Panc1 (cell line): ENCODE results near the gene NGEF. TPM values are rescaled to one million over a fixed set of nuclear protein-coding genes. Genes with fewer than 3 reads are reported as not detected.

Experiments used
- ATAC-seq: fragments of 200-7000 bp; cut with Tn5 transposase; 2 replicates; pipeline ENCODE4 v1.9.1; 2020; ENCODE audit warnings: mild to moderate bottlenecking, moderate library complexity
- BruUV-seq: library from RNA; stranded (reverse); fragments of 400-500 nt; replicated peaks from 2 replicates; lab custom pipeline; 2021; lab: Mats Ljungman, UMichigan
- CTCF ChIA-PET: fragments of 300-600 bp; sonication (Branson Sonifier 250); formaldehyde crosslinking; loops from one replicate; lab custom pipeline; 2022; ENCODE audit warnings: antibody characterized with exemption; lab: Charles Lee
- POLR2A ChIA-PET: fragments of 300-600 bp; sonication (Branson Sonifier 250); formaldehyde crosslinking; loops from one replicate; lab custom pipeline; 2022; ENCODE audit warnings: antibody characterized with exemption; lab: Charles Lee
- DNase-seq: peaks from one replicate; pipeline ENCODE4 v3.0.0-alpha.2; 2010; ENCODE audit warnings: low read depth, low spot score
- H3K27ac ChIP-seq: 2 replicates; pipeline ENCODE4 v1.5.1; 2011; ENCODE audit warnings: mild to moderate bottlenecking, low read length, inconsistent platforms
- H3K27me3 ChIP-seq: fragments of 200-500 bp; sonication (Bioruptor generic); 2 replicates; pipeline ENCODE4 v1.6.0; 2014; ENCODE audit warnings: low read length, inconsistent platforms; ENCODE audit not compliant: control insufficient read depth, insufficient read depth
- H3K36me3 ChIP-seq: fragments of 200-500 bp; sonication (Bioruptor generic); 2 replicates; pipeline ENCODE4 v1.5.1; 2014; ENCODE audit warnings: inconsistent platforms, mild to moderate bottlenecking, low read length, moderate library complexity; ENCODE audit not compliant: control insufficient read depth, insufficient read depth
- H3K4me1 ChIP-seq: 2 replicates; pipeline ENCODE4 v1.5.1; 2011; ENCODE audit warnings: inconsistent platforms, mild to moderate bottlenecking, low read length, moderate library complexity; ENCODE audit not compliant: control insufficient read depth, insufficient read depth
- H3K4me3 ChIP-seq, 2 experiments: 2 replicates each; pipeline ENCODE4 v1.5.1; 2011 to 2012; ENCODE audit warnings: low read depth in 2 of 2, low read length in 2 of 2, mild to moderate bottlenecking in 2 of 2, inconsistent platforms in 1 of 2, moderate library complexity in 1 of 2
- H3K9me3 ChIP-seq: fragments of 200-500 bp; sonication (Bioruptor generic); 2 replicates; pipeline ENCODE4 v1.5.1; 2014; ENCODE audit warnings: low read depth, mild to moderate bottlenecking, inconsistent platforms, low read length, moderate library complexity; ENCODE audit not compliant: control insufficient read depth, insufficient read depth
- SIN3A ChIP-seq: IDR thresholded peaks from 2 replicates; pipeline ENCODE4 v1.6.1; 2012; ENCODE audit warnings: low read depth, mild to moderate bottlenecking, low read length, moderate library complexity, borderline replicate concordance; ENCODE audit not compliant: insufficient read depth
- in situ Hi-C: cut with HindIII; loops from 2 replicates; pipeline ENCODE4 v1.10.0; 2016; ENCODE audit warnings: low sequenced_read_pairs, low pct_unique_long_range_greater_than_20kb
- intact Hi-C: fragments of 100-400 bp; cut with micrococcal nuclease; formaldehyde crosslinking; loops from one replicate; pipeline ENCODE4 v1.10.0; 2022; ENCODE audit not compliant: unreplicated experiment
- total RNA-seq: library from RNA; stranded (reverse); gene quantifications from one replicate; pipeline ENCODE4 v1.2.1, GENCODE V29; 2021; ENCODE audit not compliant: unreplicated experiment
- TF ChIP-seq, protein P1 (sequence below), 2 experiments: IDR thresholded peaks; 2 replicates each; pipeline ENCODE4 v1.6.1; 2011 to 2012; ENCODE audit warnings: low read depth in 2 of 2, control low read depth in 1 of 2, low read length in 1 of 2, mild to moderate bottlenecking in 1 of 2, moderate library complexity in 1 of 2; ENCODE audit not compliant: insufficient read depth in 1 of 2
- TF ChIP-seq, protein P2 (sequence below): fragments of 450-650 bp; IDR thresholded peaks from 2 replicates; pipeline ENCODE4 v1.5.1; 2017; ENCODE audit warnings: mild to moderate bottlenecking

The NGEF gene
- total RNA-seq, 1 experiment from 2014 or later, result 17.8 TPM

GRCh38 chr2:232838406-232838874 is 174.6 kb downstream of the NGEF start:
- Histone ChIP-seq H3K4me3 (no peak overlapping the region), H3K27ac (0 out of 2 replicates have a peak overlapping the region, but pooled peaks have one; percentile 44), H3K4me1 (peaks cover 14% of the 10 kb centered on the region), H3K9me3 (no peaks in the 10 kb centered on the region), H3K27me3 (no peaks in the 10 kb centered on the region), H3K36me3 (peaks cover 20% of the 10 kb centered on the region)
- intact Hi-C loops, result no loop called here
- ChIA-PET CTCF (no interaction called here), POLR2A (interaction anchor here (0.6 kb wide), 1 partner anchor 189 kb away, joined by 7 read pairs; no protein-coding TSS in a partner anchor)
- BruUV-seq, result no TSS peak
- TF ChIP-seq, protein P1, sequence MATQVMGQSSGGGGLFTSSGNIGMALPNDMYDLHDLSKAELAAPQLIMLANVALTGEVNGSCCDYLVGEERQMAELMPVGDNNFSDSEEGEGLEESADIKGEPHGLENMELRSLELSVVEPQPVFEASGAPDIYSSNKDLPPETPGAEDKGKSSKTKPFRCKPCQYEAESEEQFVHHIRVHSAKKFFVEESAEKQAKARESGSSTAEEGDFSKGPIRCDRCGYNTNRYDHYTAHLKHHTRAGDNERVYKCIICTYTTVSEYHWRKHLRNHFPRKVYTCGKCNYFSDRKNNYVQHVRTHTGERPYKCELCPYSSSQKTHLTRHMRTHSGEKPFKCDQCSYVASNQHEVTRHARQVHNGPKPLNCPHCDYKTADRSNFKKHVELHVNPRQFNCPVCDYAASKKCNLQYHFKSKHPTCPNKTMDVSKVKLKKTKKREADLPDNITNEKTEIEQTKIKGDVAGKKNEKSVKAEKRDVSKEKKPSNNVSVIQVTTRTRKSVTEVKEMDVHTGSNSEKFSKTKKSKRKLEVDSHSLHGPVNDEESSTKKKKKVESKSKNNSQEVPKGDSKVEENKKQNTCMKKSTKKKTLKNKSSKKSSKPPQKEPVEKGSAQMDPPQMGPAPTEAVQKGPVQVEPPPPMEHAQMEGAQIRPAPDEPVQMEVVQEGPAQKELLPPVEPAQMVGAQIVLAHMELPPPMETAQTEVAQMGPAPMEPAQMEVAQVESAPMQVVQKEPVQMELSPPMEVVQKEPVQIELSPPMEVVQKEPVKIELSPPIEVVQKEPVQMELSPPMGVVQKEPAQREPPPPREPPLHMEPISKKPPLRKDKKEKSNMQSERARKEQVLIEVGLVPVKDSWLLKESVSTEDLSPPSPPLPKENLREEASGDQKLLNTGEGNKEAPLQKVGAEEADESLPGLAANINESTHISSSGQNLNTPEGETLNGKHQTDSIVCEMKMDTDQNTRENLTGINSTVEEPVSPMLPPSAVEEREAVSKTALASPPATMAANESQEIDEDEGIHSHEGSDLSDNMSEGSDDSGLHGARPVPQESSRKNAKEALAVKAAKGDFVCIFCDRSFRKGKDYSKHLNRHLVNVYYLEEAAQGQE (IDR thresholded peaks at IDR 0.05; ENCODE audit: insufficient read depth in 1 of 2, low read depth in 2 of 2, low read length in 1 of 2), result no peak
- TF ChIP-seq, protein P2, sequence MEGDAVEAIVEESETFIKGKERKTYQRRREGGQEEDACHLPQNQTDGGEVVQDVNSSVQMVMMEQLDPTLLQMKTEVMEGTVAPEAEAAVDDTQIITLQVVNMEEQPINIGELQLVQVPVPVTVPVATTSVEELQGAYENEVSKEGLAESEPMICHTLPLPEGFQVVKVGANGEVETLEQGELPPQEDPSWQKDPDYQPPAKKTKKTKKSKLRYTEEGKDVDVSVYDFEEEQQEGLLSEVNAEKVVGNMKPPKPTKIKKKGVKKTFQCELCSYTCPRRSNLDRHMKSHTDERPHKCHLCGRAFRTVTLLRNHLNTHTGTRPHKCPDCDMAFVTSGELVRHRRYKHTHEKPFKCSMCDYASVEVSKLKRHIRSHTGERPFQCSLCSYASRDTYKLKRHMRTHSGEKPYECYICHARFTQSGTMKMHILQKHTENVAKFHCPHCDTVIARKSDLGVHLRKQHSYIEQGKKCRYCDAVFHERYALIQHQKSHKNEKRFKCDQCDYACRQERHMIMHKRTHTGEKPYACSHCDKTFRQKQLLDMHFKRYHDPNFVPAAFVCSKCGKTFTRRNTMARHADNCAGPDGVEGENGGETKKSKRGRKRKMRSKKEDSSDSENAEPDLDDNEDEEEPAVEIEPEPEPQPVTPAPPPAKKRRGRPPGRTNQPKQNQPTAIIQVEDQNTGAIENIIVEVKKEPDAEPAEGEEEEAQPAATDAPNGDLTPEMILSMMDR, result no peak
- in situ Hi-C loops, result no loop called here
- peak; percentile 75 for ATAC-seq
- DNase-seq, result no peak

GRCh38 chr2:232836934-232837333 is 176.1 kb downstream of the NGEF start:
- POLR2A ChIA-PET, result no interaction called here

More at GRCh38 chr2:232836934-232837333, 176.1 kb downstream of the NGEF start:
- in situ Hi-C loops, result no loop called here
- intact Hi-C loops, result no loop called here
- BruUV-seq, result no TSS peak
- no peaks in the 10 kb centered on the region for H3K9me3 ChIP-seq
- no peaks in the 10 kb centered on the region for H3K27me3 ChIP-seq
- no peak for ATAC-seq
- no peak for DNase-seq
- CTCF ChIA-PET, result interaction anchor here (0.6 kb wide), 1 partner anchor 86 kb away, joined by 3 read pairs; no protein-coding TSS in a partner anchor
- no peak overlapping the region for H3K27ac ChIP-seq
- peaks cover 14% of the 10 kb centered on the region for H3K4me1 ChIP-seq
- TF ChIP-seq, protein P2, result no peak
- TF ChIP-seq SIN3A, result no peak
- H3K4me3 ChIP-seq, result no peak overlapping the region
- H3K36me3 ChIP-seq, result peaks cover 17% of the 10 kb centered on the region
